DND-41 (cell line): ENCODE results near the gene ARMH2.

Source experiments
- ATAC-seq: fragments of 200-7000 bp; cut with Tn5 transposase; 3 replicates; pipeline ENCODE4 v1.9.1; 2021; ENCODE audit warnings: low read depth; ENCODE audit not compliant: insufficient read depth
- DNase-seq: peaks from one replicate; pipeline ENCODE4 v3.0.0-alpha.2; 2020
- H2AFZ ChIP-seq: 2 replicates; pipeline ENCODE4 v1.6.0; 2012; ENCODE audit warnings: low read depth, low read length
- H3K27ac ChIP-seq: 2 replicates; pipeline ENCODE4 v1.5.1; 2012; ENCODE audit warnings: low read length, inconsistent platforms
- H3K27me3 ChIP-seq: fragments of 200-600 bp; sonication (generic); 2 replicates; pipeline ENCODE4 v1.6.0; 2012; ENCODE audit warnings: low read length, mild to moderate bottlenecking, inconsistent platforms; ENCODE audit not compliant: insufficient read depth, poor library complexity
- H3K36me3 ChIP-seq: 2 replicates; pipeline ENCODE4 v1.5.1; 2012; ENCODE audit warnings: low read length, inconsistent platforms; ENCODE audit not compliant: insufficient read depth
- H3K4me1 ChIP-seq: 2 replicates; pipeline ENCODE4 v1.5.1; 2012; ENCODE audit warnings: mild to moderate bottlenecking, low read length; ENCODE audit not compliant: insufficient read depth
- H3K4me2 ChIP-seq: 2 replicates; pipeline ENCODE4 v1.6.0; 2012; ENCODE audit warnings: mild to moderate bottlenecking, moderate library complexity, low read length, inconsistent platforms; ENCODE audit not compliant: insufficient read depth
- H3K4me3 ChIP-seq, 2 experiments: fragments of 200-600 bp in 1 of 2; shearing (Covaris generic) in 1 of 2; 2 replicates each; pipeline ENCODE4 v1.5.1; 2012 to 2016; ENCODE audit warnings: inconsistent platforms in 2 of 2, low read length in 2 of 2, mild to moderate bottlenecking in 2 of 2, low read depth in 1 of 2, moderate library complexity in 1 of 2
- H3K79me2 ChIP-seq: 2 replicates; pipeline ENCODE4 v1.6.0; 2012; ENCODE audit warnings: low read length, inconsistent platforms; ENCODE audit not compliant: insufficient read depth
- H3K9ac ChIP-seq: 2 replicates; pipeline ENCODE4 v1.6.0; 2012; ENCODE audit warnings: low read depth, mild to moderate bottlenecking, inconsistent platforms, low read length, moderate library complexity
- H3K9me3 ChIP-seq: 2 replicates; pipeline ENCODE4 v1.5.1; 2012; ENCODE audit warnings: low read length, moderate library complexity, mild to moderate bottlenecking, inconsistent platforms; ENCODE audit not compliant: insufficient read depth, severe bottlenecking
- H4K20me1 ChIP-seq: 2 replicates; pipeline ENCODE4 v1.6.0; 2012; ENCODE audit warnings: low read length; ENCODE audit not compliant: insufficient read depth
- CTCF ChIP-seq: IDR thresholded peaks from 2 replicates; pipeline ENCODE4 v1.5.1; 2012; ENCODE audit warnings: borderline replicate concordance, low read length, moderate library complexity, mild to moderate bottlenecking; ENCODE audit not compliant: poor library complexity, severe bottlenecking; ENCODE audit errors: extremely low read depth
- EZH2 ChIP-seq: IDR thresholded peaks from 3 replicates; pipeline ENCODE4 v1.6.1; 2012; ENCODE audit warnings: borderline replicate concordance, low read depth, mild to moderate bottlenecking, moderate library complexity, low read length, inconsistent platforms; ENCODE audit not compliant: severe bottlenecking

Gene ARMH2

DNA sequence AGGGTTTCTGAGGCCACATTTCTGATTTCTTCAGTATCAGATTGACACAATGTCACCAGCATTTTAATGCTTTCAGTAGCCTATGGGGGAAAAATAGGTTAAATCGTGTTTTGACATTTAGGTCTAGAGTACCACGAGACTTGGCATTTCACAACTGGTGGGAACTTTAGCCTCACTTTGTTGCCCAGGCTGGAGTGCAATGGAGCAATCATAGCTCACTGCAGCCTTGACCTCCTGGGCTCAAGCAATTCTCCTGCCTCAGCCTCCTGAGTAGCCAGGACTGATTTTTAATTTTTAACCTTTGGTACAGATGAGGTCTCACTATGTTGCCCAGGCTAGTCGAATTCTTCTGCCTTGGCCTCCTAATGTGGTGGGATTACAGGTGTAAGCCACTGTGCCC lies 11.0 kb upstream of the ARMH2 start:
- H2AFZ ChIP-seq = no peak overlapping the region
- DNase-seq (no peak), ATAC-seq (no peak)
- no peak overlapping the region for H3K27ac ChIP-seq
- H3K9ac ChIP-seq = no peak overlapping the region
- H3K4me2 ChIP-seq = no peak overlapping the region
- no peaks in the 10 kb centered on the region for H3K27me3 ChIP-seq
- TF ChIP-seq CTCF (no peak), EZH2 (no peak)
- H3K4me1 ChIP-seq = no peaks in the 10 kb centered on the region
- H3K9me3 ChIP-seq = no peaks in the 10 kb centered on the region
- H3K36me3 ChIP-seq = peaks cover 15% of the 10 kb centered on the region; the same call in 1 of the 2 replicates
- H3K79me2 ChIP-seq = no peaks in the 10 kb centered on the region
- H4K20me1 ChIP-seq = no peaks in the 10 kb centered on the region
- no peak overlapping the region for H3K4me3 ChIP-seq

GRCh38 chr6:24807584-24807983 lies 8.9 kb upstream of the ARMH2 start:
- Histone ChIP-seq H3K4me2 (no peak overlapping the region), H4K20me1 (no peaks in the 10 kb centered on the region), H2AFZ (no peak overlapping the region), H3K79me2 (no peaks in the 10 kb centered on the region), H3K4me3 (no peak overlapping the region), H3K4me1 (no peaks in the 10 kb centered on the region), H3K27me3 (no peaks in the 10 kb centered on the region), H3K27ac (no peak overlapping the region), H3K9ac (no peak overlapping the region), H3K36me3 (peaks cover 15% of the 10 kb centered on the region; the same call in 1 of the 2 replicates), H3K9me3 (no peaks in the 10 kb centered on the region)
- ATAC-seq (no peak), DNase-seq (no peak)
- TF ChIP-seq EZH2 = no peak
- no peak for TF ChIP-seq CTCF

DNA sequence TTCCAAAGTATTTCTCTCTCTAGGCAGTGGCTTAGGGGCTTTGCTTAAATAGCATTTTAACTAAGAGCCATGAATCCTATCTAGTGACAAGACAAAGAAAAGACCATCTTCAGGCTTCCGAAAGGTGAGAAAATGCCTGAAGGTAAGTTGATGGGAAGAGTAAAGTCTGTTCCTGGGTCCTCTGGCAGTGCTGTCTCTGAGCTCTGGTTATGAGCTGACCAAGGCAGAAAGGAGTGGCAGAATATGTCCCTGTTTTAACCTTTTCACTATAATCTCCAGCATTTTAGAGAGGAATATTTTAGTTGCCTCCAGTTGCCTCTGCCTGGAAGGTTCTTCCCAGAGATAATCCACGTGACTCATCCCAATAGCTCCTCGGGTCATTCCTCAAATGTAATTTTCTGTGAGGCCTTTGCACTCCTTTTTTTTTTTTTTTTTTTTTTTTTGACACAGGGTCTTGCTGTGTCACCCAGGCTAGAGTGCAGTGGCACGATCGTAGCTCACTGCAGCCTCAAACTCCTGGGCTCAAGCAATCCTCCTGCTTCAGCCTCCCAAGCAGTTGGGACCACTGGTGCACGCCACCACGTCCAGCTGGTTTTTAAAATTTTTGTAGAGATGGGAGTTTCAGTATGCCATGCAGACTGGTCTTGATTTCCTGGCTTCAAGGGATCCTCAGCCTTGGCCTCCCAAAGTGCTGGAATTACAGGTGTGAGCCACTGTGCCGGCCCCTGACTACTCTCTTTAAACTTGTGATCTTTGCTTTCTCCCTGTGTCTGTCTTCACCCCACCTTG lies 3.7 kb upstream of the ARMH2 start:
- Histone ChIP-seq H3K79me2 (no peaks in the 10 kb centered on the region), H3K36me3 (peaks cover 9% of the 10 kb centered on the region; the same call in 1 of the 2 replicates), H3K9ac (no peak overlapping the region), H3K27ac (no peak overlapping the region), H3K4me3 (no peak overlapping the region), H3K4me1 (no peaks in the 10 kb centered on the region), H3K4me2 (no peak overlapping the region), H3K9me3 (no peaks in the 10 kb centered on the region), H4K20me1 (no peaks in the 10 kb centered on the region), H3K27me3 (no peaks in the 10 kb centered on the region), H2AFZ (no peak overlapping the region)
- DNase-seq = no peak
- no peak for TF ChIP-seq EZH2
- no peak for TF ChIP-seq CTCF
- no peak for ATAC-seq

GRCh38 chr6:24799541-24799915 lies 811 bp upstream of the ARMH2 start:
- Histone ChIP-seq H3K4me3 (no peak overlapping the region), H3K9me3 (no peaks in the 10 kb centered on the region), H2AFZ (no peak overlapping the region), H3K36me3 (no peaks in the 10 kb centered on the region), H3K79me2 (no peaks in the 10 kb centered on the region), H3K4me1 (no peaks in the 10 kb centered on the region), H3K27me3 (no peaks in the 10 kb centered on the region), H4K20me1 (no peaks in the 10 kb centered on the region), H3K27ac (no peak overlapping the region), H3K9ac (no peak overlapping the region), H3K4me2 (no peak overlapping the region)
- ATAC-seq = no peak
- DNase-seq = no peak
- TF ChIP-seq EZH2 (no peak), CTCF (no peak)
